HG02938 (cell line): Measurements from ENCODE around the gene KIF3B.
"Not testable (repeated sequence)": the region's sequence is repeated elsewhere in the genome, so short reads cannot be mapped to it uniquely, and the experiment has no call there.

Source experiments
- ATAC-seq: cut with Tn5 transposase; IDR thresholded peaks from one replicate; pipeline ENCODE4 v1.9.1; 2021; ENCODE audit warnings: mild to moderate bottlenecking, moderate library complexity; ENCODE audit not compliant: unreplicated experiment

Gene KIF3B

DNA sequence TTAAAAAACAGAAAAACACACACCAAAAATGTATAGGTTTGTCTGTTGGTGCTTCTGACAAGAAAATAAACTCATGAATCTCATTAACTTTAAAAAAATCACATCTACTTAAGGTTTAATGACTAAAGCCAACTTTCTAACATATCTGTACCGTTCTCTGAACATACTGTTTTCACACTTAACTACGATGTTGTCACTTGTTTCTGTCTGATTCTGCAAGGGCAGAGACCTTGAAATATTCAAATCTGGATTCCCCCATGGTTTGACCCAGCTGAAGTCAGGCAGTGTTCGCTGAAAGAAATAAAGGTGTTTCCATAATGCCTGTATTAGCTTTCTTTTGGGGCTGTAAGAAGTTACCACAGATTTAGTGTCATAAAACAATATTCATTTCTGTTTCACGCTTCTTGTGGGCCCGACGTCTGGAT is 78.0 kb downstream of the KIF3B start:
- peak; percentile 31 for ATAC-seq

DNA sequence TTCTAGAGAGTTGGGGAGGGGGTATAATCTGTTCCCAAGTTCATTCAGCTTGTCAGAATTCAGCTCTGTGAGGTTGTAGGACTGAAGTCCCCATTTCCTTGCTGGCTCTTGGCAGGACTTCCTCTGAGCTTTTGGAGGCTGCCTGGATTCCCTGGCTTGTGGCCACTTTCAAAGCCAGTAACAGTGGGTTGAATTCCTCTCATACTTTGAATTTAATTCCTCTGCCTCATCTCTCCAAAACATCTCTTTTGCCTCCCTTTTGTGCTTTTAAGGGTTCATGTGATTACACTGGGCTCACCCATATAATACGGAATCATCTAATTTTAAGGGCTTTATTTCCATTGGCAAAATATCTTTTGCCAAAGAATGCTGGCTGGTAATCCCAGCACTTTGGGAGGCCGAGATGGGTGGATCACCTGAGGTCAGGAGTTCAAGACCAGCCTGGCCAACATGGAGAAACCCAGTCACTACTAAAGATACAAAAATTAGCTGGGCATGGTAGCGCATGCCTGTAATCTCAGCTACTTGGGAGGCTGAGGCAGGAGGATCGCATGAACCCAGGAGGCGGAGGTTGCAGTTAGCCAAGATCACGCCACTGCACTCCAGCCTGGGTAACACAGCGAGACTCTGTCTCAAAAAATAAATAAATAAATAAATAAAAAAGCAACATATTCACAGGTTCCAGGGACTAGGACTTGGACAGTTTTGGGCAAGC is 78.6 kb downstream of the KIF3B start:
- ATAC-seq: not testable (repeated sequence)

DNA sequence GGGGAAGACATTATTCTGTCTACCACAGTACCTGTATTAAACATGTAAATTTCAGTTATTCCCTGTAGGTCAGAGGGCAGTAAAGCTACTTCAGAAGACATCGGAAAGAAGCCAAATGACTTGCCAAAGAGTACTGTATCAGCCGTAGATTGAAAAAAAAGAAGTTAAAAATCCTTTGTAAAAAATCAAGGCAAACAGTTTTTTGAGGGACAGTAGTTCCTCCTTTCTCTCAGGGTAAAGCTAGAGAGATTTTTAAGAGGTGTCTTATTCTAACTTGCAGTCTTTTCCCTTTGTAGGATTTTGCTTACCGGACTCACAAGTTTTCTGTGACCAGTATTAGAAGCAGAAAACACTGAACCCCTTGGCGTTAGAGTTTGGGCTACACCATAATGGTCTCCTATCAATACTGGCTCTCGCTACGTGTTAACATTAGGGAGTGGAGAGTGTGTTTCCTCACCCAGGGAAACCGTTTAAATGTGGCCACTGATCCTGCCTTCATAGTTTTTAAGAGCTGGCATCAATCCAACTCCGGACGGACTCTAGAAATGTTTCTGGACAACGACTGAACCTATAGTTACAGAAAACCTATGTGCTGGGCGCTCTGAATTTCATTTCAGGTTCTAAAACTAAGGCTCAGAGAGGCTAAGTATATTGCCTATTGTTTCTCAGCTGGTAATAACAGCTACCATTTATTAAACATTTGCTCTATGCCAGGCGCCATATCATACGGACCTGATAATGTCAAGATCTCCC is 79.3 kb downstream of the KIF3B start:
- ATAC-seq: no peak

DNA sequence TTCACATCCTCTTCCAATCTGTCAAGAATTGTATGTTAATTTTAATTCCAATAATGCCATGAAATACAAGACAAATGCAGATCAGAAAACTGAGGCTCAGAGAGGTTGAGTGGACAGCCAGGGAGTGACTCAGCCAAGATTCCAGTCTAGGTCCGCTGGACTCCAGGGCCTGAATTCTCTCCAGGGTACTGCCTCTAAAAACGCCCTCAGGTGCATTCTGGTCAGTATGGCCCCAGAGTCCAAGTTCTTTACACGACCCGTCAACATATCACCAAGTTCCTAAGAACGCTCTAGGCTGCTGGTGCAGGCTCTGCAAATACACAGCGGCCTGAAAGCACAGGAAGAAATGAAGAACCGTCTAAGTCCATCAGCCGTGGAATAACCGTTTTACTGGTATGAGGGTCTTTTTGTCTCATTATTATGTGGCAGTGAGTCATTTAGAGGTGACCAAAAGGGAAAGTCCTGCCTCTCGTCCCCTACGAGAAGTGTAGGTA is 80.0 kb downstream of the KIF3B start:
- no peak for ATAC-seq

DNA sequence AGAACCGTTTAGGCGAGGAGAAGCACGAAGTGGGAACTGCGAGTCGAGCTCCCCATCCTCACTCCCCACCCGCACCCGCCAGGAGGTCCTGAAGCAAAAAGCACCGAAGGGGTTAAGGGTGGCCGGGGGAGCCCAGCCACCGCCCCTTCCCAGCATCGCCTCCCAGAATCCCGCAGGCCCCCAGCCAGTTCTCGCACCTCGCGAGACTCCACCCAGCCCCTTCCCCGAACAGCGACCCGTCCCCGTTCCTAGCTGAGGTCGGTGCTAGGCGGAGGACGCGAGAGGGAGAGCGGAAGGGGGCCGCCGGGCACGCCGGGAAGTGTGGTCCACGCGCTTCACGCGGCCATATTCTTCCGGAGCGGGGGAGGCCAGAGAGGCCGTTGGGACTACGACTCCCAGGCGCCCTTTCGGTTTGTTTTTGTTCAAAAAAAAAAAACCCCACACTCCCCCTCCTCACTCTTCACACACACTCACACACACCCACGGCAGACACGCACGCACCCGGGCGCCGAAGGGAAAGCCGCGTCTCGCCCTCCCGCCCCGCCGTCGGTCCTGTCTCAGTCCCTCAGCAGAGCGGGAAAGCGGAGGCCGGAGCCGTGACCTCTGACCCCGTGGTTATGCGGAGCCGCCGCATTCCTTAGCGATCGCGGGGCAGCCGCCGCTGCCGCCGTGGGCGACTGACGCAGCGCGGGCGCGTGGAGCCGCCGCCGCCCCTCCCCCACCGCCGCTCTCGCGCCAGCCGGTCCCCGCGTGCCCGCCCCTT is 80.6 kb downstream of the KIF3B start, which contains the start of gene ASXL1:
Gene ASXL1, plus strand, starts transcription at position 463 of the 763 bp plus-strand sequence. CDS start 445 bp downstream, outside the sequence.
- ATAC-seq: peak; percentile 71

DNA sequence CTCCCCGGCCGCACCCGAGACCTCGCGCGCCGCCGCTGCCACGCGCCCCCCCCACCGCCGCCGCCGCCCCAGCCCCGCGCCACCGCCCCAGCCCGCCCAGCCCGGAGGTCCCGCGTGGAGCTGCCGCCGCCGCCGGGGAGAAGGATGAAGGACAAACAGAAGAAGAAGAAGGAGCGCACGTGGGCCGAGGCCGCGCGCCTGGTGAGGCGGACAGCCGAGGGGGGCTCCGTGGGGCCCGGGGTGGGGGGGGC is 81.1 kb downstream of the KIF3B start:
- ATAC-seq: no peak

DNA sequence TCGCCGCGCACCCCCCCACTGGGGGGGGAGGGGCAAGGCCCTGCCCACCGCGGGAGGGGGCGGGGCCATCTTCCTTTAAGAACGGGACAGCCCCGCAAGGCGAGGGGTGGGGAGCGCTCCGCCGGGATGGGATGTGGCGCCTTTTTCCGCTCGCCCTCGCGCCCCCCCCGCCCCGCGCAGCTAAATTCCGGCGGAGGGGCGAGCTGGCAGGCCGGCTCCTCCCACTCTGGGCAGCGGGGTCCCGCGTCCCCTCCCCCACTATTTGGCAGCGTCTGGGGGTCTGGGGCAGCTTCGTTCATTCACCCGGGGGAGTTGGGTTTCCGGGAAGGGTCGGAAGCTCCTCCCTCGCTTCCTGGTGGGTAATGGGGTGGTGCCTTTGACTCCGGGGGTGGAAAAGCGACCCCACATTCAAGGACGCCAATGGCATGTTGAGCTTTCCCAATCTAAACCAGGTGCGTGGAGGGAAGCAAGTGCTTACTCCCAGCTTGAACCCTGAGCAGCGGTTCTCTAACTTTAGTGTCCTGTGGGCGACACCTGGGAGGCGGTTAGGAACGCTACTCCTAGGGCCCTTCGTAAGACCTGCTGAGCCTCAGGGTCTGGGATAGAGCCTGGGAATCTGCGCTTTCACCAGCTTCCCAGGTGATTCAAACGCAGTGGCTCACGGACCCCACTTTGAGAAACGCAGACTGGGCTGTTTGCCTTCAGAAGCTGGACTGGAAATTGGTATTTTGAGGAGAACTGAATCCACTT is 81.6 kb downstream of the KIF3B start:
- no peak for ATAC-seq

DNA sequence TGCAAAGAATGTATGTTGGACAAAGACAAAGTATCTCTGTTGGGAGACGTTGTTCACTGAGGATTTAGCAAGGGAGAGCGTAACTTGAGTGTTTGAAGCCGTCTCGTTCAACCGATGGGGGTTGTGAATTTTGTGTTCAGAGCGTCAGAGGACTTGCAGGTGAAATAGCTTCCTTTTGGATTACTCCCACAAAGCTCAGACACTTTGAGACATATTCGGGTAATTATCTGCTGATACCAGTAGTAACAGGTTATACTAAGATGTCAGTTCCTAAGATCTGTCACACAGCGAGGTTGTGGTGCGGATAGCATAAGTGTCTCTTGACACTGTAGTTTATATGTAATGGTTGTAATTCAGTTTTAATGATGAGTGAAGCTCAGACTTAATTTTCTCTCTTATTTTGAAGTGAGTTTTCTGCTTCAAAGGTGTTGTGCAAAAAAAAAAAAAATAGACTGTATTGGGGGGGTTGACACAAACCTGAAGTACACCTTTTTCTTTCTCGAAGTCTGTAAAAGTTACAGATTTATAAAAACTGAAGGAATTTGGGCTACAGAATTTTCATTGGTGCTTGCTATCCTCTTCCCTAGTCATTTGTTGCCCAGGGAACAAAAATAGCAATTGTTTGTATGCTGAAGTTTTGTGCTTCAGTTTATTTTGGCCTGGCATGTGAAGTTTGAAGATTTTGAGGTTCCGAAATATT is 82.3 kb downstream of the KIF3B start:
- ATAC-seq: no peak

DNA sequence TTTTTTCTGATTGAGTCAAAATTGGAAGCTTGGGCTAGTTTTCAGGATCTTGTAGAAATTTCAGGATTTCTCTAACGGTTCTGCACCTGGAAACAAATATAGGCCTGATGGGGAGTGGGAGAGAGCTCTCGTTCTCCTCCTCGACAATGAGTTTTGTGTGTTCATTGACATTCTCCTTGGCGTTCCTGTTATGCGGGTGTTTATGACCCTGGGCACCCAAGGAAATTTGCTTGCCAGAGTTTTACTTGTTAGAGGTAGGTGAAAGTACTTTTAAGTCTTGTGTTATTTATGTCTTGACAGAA is 82.8 kb downstream of the KIF3B start:
- ATAC-seq: no peak

DNA sequence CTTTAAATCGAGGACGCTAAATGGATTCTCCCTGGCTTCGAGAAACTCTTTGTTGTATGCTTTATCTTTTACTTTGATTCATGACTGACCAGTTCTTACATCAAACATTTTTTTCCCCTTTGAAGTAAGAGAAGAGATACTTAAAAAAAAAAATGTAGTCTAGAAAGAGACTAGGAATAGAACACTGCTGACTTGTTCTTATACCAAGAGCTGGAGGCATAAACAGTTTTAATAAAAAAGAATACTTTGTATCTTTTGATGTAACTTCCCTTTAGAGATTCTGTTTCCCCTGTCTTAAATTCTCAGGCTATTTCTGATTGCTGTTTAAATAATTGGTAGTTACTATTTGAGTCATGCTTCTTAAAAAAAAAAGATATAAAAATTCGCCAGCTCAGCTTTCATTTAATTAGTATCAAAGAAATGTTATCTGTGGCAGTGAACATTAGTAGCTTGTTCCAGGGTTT is 85.5 kb downstream of the KIF3B start:
- no peak for ATAC-seq

DNA sequence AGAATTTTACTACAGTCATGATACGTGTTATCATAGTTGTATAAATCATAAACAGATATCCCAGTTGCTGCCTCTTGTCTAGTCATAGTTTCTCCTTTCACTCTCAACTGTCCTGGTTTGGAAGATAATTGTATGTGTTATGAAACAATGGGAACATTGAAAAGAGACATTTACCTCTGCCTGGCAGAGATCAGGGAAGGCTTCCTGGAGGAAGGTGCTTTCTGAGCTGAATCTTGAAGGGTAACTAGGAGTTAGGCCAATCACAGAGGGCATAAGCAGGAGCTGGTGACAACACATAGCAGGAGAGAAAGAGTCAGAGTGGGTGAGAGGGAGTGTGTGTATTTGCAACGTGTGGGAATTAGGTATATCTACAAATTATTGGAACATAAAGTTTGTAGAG is 86.0 kb downstream of the KIF3B start:
- ATAC-seq: no peak

DNA sequence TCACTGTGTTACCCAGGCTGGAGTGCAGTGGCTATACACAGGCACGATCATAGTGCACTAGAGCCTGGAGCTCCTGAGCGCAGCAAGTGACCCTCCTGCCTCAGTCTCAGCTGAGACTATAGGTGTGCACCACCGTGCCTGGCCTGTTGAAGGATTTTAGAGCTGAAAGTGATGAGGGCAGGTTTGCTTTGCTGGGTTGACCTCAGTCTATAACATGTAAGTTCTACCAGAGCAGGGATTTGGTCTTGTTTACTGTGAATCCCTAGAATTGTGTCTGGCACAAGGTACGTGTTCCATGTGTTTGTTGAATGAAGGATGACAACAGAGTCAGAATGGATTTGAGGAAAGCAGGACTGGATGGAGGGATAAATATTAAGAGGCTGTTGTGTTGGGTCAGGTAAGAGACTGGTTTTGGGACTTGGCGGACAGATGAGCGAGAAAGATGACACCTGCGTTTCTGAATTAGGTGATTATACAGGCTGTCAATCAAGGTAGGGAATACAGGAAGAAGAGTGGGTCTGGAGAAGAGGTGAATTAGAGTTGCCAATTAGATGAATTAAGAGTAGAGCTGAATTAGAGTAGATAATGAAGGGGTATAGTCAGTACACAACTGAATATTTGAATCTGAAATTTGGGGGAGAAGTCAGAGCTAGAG is 87.2 kb downstream of the KIF3B start:
- no peak for ATAC-seq

DNA sequence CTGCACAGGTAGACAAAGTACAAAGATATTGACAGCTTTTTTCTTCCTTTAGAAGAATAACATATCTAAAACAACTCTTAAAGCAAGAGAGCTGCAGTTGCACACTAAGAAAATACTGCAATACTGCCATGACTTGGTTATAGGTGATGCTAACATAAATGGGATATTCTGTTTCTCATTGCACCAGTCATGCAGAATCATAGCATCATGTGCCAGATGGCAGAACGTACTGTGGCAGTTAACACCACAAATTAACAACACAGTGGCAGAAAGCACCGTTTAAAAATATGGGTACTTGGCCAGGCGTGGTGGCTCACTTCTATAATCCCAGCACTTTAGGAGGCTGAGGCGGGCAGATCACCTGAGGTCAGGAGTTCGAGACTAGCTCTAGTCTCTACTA is 88.1 kb downstream of the KIF3B start:
- no peak for ATAC-seq

DNA sequence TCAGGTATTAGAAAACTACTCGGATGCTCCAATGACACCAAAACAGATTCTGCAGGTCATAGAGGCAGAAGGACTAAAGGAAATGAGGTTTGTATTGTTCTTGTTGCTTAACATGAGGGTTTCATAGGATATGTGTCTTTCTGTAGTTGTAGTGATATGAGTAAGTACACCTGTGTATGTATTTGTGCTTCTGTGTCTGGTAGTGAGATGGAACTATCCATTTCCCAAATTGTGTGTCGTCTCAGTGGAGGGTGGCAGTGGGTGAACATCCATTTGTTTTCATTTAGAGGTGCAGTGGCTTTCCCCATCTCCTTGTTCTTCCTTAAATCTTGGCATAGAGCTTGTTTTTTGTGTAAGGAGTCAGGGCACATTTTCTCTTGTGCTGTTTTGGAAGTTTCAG is 88.9 kb downstream of the KIF3B start:
- ATAC-seq: no peak

DNA sequence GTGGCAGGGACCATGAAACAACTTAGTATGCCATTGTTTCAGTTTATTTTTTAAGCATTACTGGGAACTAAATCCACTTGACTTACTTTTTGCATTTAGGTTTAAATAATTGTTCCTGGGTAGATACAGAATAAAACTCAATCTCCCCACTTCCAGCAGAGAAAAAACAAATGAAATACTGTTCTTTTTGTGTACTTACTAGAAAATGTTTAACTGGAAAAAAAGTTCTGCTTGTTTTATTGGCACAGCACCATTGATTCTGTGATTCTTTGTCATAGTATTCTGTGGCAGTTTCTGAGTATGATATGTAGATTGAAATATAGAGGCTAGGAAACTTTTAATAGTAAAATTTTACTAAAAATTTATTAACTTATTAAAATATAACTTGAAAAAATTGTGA is 90.9 kb downstream of the KIF3B start:
- no peak for ATAC-seq

DNA sequence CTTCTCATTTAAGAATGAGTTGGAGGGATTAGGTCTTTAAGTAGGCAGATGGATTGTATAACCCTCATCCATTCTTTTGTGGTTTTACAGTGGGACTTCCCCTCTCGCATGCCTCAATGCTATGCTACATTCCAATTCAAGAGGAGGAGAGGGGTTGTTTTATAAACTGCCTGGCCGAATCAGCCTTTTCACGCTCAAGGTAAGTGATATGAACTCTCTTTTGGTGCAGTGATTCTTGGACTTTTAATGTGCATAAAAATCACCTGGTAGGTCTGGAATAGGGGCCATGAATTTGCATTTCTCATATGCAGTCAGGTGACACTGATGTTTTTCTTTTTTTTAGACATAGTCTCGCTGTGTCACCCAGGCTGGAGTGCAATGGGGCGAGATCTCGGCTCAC is 91.5 kb downstream of the KIF3B start:
- no peak for ATAC-seq

DNA sequence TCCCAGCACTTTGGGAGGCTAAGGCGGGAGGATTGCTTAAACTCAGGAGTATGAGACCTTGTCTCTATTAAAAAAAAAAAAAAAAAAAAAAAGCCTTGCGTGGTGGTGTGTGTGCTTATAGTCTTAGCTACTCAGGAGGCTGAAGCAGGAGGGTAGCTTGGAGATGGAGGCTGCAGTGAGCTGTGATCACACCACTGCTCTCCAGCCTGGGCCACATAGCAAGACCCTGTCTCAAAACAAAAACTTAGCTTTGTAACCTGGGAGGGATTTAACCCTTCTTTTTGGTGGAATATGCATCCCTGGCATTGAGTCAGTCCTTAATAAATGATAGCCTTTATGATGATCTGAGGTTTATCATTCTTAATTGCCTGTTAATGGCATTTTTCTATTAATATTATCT is 93.4 kb downstream of the KIF3B start:
- ATAC-seq: no peak

DNA sequence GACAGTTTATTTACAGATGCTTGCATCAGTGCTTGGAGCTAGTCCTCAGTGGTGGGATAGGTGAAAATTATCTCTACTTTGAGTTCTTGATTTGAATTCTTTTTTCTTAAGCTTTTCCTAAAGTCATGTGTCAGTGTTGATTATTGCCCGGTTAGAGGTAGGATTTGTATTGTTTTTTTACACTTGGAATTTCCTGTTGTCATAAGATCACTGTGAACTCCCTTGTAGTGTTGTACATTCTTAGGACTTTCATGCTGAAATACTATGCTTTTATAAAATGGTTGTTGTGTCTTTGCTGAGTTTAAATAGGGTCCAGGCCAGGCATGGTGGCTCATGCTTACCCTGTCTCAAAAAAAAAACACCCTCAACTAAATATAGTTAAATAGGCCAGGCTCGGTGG is 101.0 kb downstream of the KIF3B start:
- ATAC-seq: no peak

DNA sequence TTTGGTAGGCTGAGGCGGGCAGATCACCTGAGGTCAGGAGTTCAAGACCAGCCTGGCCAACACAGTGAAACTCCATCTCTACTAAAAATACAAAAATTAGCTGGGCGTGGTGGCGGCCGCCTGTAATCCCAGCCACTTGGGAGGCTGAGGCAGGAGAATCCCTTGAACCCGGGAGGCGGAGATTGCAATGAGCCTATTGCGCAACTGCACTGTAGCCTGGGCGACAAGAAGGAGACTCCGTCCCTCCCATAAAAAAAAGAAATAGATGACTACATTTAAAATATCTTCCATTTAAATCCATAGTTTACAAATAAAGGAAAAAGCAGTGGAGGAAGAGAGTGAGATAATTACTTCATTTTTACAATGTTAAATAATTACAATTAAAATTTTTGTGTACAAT is 102.6 kb downstream of the KIF3B start:
- ATAC-seq: not testable (repeated sequence)

DNA sequence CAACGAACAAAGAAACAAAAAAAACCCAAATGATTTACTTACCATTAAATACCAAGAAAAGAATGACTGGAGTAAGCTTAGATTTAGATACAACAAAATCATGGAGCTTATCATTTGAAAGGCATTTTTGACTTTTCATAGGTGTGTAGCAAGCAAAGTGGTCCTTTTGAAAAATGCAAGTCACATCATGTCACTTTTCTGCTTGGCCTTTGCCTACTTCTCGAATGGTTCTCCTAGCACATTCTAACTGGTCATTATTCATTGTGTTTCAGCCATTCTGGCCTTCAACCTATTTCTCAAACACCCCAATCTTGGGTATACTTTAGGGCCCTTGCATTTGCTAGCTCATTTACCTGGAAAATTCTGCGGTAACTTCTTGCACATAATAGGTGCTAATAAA is 103.3 kb downstream of the KIF3B start:
- ATAC-seq: no peak
